HepG2 (cell line): Measurements from ENCODE around the gene EFS. TPM values are rescaled to one million over a fixed set of nuclear protein-coding genes. Genes with fewer than 3 reads are reported as not detected.

Source experiments
- ARNTL ChIP-seq: sonication (generic); formaldehyde crosslinking; IDR thresholded peaks from 2 replicates; pipeline ENCODE4 v1.4.0; 2020; ENCODE audit warnings: mild to moderate bottlenecking, missing genetic modification reagents
- BRCA1 ChIP-seq: sonication (generic); formaldehyde crosslinking; IDR thresholded peaks from 2 replicates; pipeline ENCODE4 v1.4.0; 2020; ENCODE audit warnings: missing genetic modification reagents
- CAMTA2 ChIP-seq: sonication (generic); formaldehyde crosslinking; IDR thresholded peaks from 2 replicates; pipeline ENCODE4 v1.4.0; 2020; ENCODE audit warnings: mild to moderate bottlenecking, missing genetic modification reagents, borderline replicate concordance
- CEBPG ChIP-seq: IDR thresholded peaks from 2 replicates; pipeline ENCODE4 v1.6.1; 2016
- CHD4 ChIP-seq: fragments of 200-600 bp; sonication (generic); IDR thresholded peaks from 2 replicates; pipeline ENCODE4 v1.7.0; 2017; ENCODE audit warnings: mild to moderate bottlenecking, low read length, borderline replicate concordance
- CREBL2 ChIP-seq: sonication (generic); formaldehyde crosslinking; IDR thresholded peaks from 2 replicates; pipeline ENCODE4 v1.8.1; 2023; ENCODE audit warnings: missing genetic modification reagents, mild to moderate bottlenecking, borderline replicate concordance
- HNF1B ChIP-seq: sonication (generic); formaldehyde crosslinking; IDR thresholded peaks from 2 replicates; pipeline ENCODE4 v1.5.1; 2020; ENCODE audit warnings: mild to moderate bottlenecking, moderate library complexity, missing genetic modification reagents
- JUN ChIP-seq: sonication (generic); formaldehyde crosslinking; IDR thresholded peaks from 2 replicates; pipeline ENCODE4 v1.4.0; 2020; ENCODE audit warnings: mild to moderate bottlenecking, missing genetic modification reagents
- MAFG ChIP-seq: sonication (generic); formaldehyde crosslinking; IDR thresholded peaks from 2 replicates; pipeline ENCODE4 v1.5.1; 2020; ENCODE audit warnings: mild to moderate bottlenecking, missing genetic modification reagents
- SRSF1 ChIP-seq: fragments of 200-400 bp; formaldehyde crosslinking; optimal IDR thresholded peaks from 2 replicates; pipeline ENCODE3; 2017; ENCODE audit warnings: mild to moderate bottlenecking, low read depth, low read length, moderate library complexity
- STAG1 ChIP-seq: sonication (generic); formaldehyde crosslinking; IDR thresholded peaks from 2 replicates; pipeline ENCODE4 v1.4.0; 2020; ENCODE audit warnings: missing genetic modification reagents
- SUZ12 ChIP-seq: fragments of 150-350 bp; IDR thresholded peaks from 2 replicates; pipeline ENCODE4 v1.6.1; 2014; ENCODE audit warnings: low read depth, low read length
- TFDP1 ChIP-seq: IDR thresholded peaks from 2 replicates; pipeline ENCODE4 v1.6.1; 2016; ENCODE audit warnings: missing compliant biosample characterization, missing genetic modification reagents, borderline replicate concordance
- THAP11 ChIP-seq: IDR thresholded peaks from 2 replicates; pipeline ENCODE4 v1.6.1; 2016; ENCODE audit warnings: missing biosample characterization, missing genetic modification reagents
- TIGD3 ChIP-seq: sonication (generic); formaldehyde crosslinking; IDR thresholded peaks from 2 replicates; pipeline ENCODE4 v1.5.1; 2020; ENCODE audit warnings: mild to moderate bottlenecking, missing genetic modification reagents, borderline replicate concordance
- ZFP36 ChIP-seq: fragments of 150-350 bp; IDR thresholded peaks from 2 replicates; pipeline ENCODE4 v1.6.1; 2018; ENCODE audit warnings: borderline replicate concordance, low read length, low read depth; ENCODE audit not compliant: partially characterized antibody
- ZNF12 ChIP-seq: sonication (generic); formaldehyde crosslinking; IDR thresholded peaks from 2 replicates; pipeline ENCODE4 v1.5.0; 2020; ENCODE audit warnings: missing genetic modification reagents
- ZNF274 ChIP-seq: sonication (generic); formaldehyde crosslinking; IDR thresholded peaks from 2 replicates; pipeline ENCODE4 v1.5.1; 2020; ENCODE audit warnings: mild to moderate bottlenecking, missing genetic modification reagents
- ZNF367 ChIP-seq: sonication (generic); formaldehyde crosslinking; IDR thresholded peaks from 2 replicates; pipeline ENCODE4 v1.4.0; 2020; ENCODE audit warnings: missing genetic modification reagents, borderline replicate concordance
- ZNF431 ChIP-seq: sonication (generic); formaldehyde crosslinking; IDR thresholded peaks from 2 replicates; pipeline ENCODE4 v1.9.0; 2022; ENCODE audit warnings: missing genetic modification reagents, low read depth, mild to moderate bottlenecking, borderline replicate concordance
- ZNF530 ChIP-seq: sonication (generic); formaldehyde crosslinking; IDR thresholded peaks from 2 replicates; pipeline ENCODE4 v1.5.0; 2020; ENCODE audit warnings: low read depth, mild to moderate bottlenecking, missing genetic modification reagents
- ZNF589 ChIP-seq: sonication (generic); formaldehyde crosslinking; conservative IDR thresholded peaks from 2 replicates; pipeline ENCODE4 v1.8.0; 2022; ENCODE audit warnings: mild to moderate bottlenecking, moderate library complexity, missing genetic modification reagents
- ZNF598 ChIP-seq: sonication (generic); formaldehyde crosslinking; IDR thresholded peaks from 2 replicates; pipeline ENCODE4 v1.5.1; 2020; ENCODE audit warnings: mild to moderate bottlenecking, missing genetic modification reagents, borderline replicate concordance
- ZNF704 ChIP-seq: sonication (generic); formaldehyde crosslinking; IDR thresholded peaks from 2 replicates; pipeline ENCODE4 v1.8.1; 2023; ENCODE audit warnings: mild to moderate bottlenecking, inconsistent platforms, moderate library complexity, missing genetic modification reagents, borderline replicate concordance
- ZNF724P ChIP-seq: sonication (generic); formaldehyde crosslinking; IDR thresholded peaks from 2 replicates; pipeline ENCODE4 v1.8.0; 2022; ENCODE audit warnings: missing genetic modification reagents, borderline replicate concordance
- polyA plus RNA-seq, 8 experiments: library from polyadenylated mRNA; depleted of rRNA in 3 of 8; stranded (reverse) in 7 of 8; unstranded in 1 of 8; fragments of >200 nt; fragmentation: Illumina TruSeq in 4 of 8; extraction: Trizol in 4 of 8; gene quantifications; 2 replicates each; pipeline versions ENCODE4 v1.2.1 to v1.2.3, GENCODE V29; 2011 to 2016; ENCODE audit warnings: low read depth in 4 of 8, missing spikeins in 1 of 8, mixed read lengths in 1 of 8; ENCODE audit not compliant: insufficient read depth in 1 of 8
- total RNA-seq, 5 experiments: library from RNA; depleted of rRNA; stranded (reverse); fragments of >200 nt; fragmentation: Illumina TruSeq; extraction: Trizol; gene quantifications; 2 replicates each; pipeline ENCODE4 v1.2.3, GENCODE V29; 2016; ENCODE audit warnings: low read depth in 1 of 5

The EFS gene
- total and polyA plus RNA-seq, 2 of the 13 experiments (the other 11 are each of a cell fraction or from before 2014, with no cell fraction given) = not detected

GRCh38 chr14:23306412-23307145 is 58.4 kb downstream of the EFS start, which contains the start of gene BCL2L2 (continued):
- TF ChIP-seq ZNF704 (CRISPR knock-in tag) (peak; percentile 97; the same call in 1 of the 2 replicates), ZNF589 (CRISPR knock-in tag) (no peak), STAG1 (no peak), HNF1B (CRISPR knock-in tag) (no peak), ZNF367 (CRISPR knock-in tag) (no peak), BRCA1 (CRISPR knock-in tag) (peak; percentile 92), TFDP1 (CRISPR knock-in tag) (peak; percentile 7), CEBPG (no peak), THAP11 (CRISPR knock-in tag) (peak; percentile 93), ZNF530 (CRISPR knock-in tag) (no peak), ZFP36 (no peak), MAFG (CRISPR knock-in tag) (no peak), ZNF598 (peak; percentile 99), CAMTA2 (CRISPR knock-in tag) (no peak; the same call in 1 of the 2 replicates), SUZ12 (no peak), SRSF1 (peak; percentile 98), CREBL2 (CRISPR knock-in tag) (peak; percentile 52; the same call in 1 of the 2 replicates), ZNF724P (CRISPR knock-in tag) (no peak; the same call in 1 of the 2 replicates), ARNTL (CRISPR knock-in tag) (no peak; the same call in 1 of the 2 replicates), ZNF431 (CRISPR knock-in tag) (no peak), TIGD3 (CRISPR knock-in tag) (no peak), JUN (CRISPR knock-in tag) (no peak), ZNF274 (CRISPR knock-in tag) (peak; percentile 97), ZNF12 (CRISPR knock-in tag) (peak; percentile 84; the same call in 1 of the 2 replicates), CHD4 (0 out of 2 replicates have a peak, but pooled peaks have one; percentile 29)
